GM13976 (cell line): ENCODE measurements around the gene MYOF.
"Not testable (repeated sequence)": the region's sequence is repeated elsewhere in the genome, so short reads cannot be mapped to it uniquely, and the experiment has no call there.

Experiments used
- DNase-seq: peaks from one replicate; pipeline ENCODE4 v3.0.0; 2012; ENCODE audit warnings: low spot score
- CTCF ChIP-seq: IDR thresholded peaks from 2 replicates; pipeline ENCODE4 v1.5.1; 2012; ENCODE audit warnings: borderline replicate concordance, mild to moderate bottlenecking; ENCODE audit not compliant: insufficient read depth; ENCODE audit errors: extremely low read depth, missing control alignments, control extremely low read depth
- in situ Hi-C: fragments of 300-500 bp; cut with MboI; formaldehyde crosslinking; loops from one replicate; pipeline ENCODE4 v1.12.0; 2022; ENCODE audit warnings: low sequenced_read_pairs, mixed read lengths, inconsistent platforms; ENCODE audit not compliant: unreplicated experiment

MYOF gene

DNA sequence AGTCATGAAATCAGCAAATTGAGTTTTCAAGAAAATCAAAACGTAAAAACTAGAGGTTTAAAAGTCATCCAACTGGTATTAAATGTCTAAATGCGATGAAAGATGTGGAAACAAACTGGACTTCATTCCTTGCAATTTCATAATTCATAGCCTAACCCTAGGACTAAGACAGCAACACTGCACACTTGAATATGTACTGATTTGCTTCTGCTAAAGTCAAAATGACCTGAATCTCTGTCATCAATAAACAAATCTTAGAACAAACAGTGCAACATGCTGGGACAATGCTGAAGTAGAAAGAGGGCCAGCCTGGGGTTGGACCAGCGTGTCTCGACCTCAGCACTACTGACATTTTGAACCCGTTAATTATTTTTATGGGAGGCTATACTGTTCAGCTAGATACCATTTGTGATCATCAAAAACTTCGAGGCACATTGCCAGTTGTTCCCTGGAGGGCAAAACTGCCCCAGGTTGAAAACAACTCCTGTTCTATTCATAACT lies 47.1 kb downstream of the MYOF start:
- in situ Hi-C loops: no loop called here
- DNase-seq: no peak
- TF ChIP-seq CTCF: no peak

- TF ChIP-seq CTCF: no peak
- in situ Hi-C loops: no loop called here
- no peak for DNase-seq
Measured at GRCh38 chr10:93431361-93431760, 50.8 kb downstream of the MYOF start.

DNA sequence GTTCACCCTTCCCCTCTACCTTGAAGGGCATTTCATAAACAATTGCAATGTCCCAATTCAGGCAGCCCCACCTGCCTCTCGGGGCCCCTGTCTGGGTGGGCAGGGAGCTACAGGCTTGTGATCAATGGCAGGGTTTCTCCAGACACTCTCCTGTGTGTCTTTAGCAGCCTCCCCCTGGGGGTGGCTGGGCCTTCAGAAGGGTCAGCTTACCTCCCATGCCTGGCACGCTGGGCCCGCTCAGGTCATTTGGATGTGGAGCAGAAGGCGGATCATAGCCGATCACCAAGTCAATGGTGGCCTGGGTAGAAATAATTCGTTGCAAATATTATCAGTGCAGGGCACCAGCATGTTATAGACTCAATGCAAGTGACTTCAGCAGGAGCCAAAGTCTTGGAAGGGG lies 56.3 kb downstream of the MYOF start:
- in situ Hi-C loops: no loop called here
- DNase-seq: no peak
- no peak for TF ChIP-seq CTCF

DNA sequence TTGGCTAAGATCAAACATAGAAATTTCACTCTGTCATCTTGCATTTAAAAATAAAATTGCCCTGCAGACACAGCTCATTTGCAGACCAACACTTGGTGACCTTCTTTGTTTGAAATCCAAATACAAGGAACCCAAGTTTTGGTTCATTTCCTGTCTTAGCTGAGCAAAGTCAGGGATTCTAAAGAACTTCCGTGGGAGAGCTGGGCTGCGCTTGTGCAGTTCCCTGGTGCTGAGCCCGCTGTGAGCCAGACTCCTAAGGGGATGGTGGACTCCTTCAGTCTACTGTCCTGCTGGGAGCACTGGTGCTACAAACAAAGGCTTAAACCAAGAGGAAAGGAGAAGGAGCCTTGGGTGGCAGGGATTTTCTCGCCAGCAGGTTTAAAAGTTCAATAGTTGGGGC lies 60.0 kb downstream of the MYOF start:
- no peak for TF ChIP-seq CTCF
- DNase-seq: no peak
- in situ Hi-C loops: no loop called here

DNA sequence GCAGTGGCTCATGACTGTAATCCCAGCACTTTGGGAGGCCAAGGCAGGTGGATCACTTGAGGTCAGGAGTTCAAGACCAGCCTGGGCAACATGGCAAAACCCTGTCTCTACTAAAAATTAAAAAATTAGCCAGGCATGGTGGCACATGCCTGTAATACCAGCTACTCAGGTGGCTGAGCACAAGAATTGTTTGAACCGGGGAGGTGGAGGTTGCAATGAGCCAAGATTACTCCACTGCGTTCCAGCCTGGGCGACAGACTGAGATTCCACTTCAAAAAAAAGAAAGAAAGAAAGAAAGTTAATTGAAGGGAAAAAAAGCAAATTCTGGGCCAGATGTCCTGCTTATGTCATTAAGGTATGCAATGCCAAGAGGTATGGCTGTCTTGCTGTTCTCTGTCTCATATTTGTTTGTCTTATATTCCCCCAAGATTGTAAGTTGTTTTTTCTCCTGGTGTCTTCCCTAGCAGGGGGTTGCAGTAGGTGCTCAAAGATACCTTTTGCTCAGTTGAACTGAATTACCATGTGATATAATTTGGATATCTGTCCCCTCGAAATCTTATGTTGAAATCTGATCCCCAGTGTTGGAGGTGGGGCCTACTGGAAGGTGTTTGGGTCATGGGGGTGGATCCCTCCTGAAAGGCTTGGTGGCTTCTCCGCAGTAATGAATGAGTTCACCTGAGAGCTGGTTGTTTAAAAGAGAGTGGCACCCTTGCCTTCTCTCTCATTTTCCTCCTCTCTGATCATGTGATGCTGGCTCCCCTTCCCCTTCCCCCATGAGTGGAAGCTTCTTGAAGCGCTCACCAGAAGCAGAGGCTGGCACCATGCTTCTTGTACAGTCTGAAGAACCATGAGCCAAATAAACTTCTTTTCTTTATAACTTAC lies 60.9 kb downstream of the MYOF start:
- TF ChIP-seq CTCF: no peak
- in situ Hi-C loops: no loop called here
- no peak for DNase-seq

DNA sequence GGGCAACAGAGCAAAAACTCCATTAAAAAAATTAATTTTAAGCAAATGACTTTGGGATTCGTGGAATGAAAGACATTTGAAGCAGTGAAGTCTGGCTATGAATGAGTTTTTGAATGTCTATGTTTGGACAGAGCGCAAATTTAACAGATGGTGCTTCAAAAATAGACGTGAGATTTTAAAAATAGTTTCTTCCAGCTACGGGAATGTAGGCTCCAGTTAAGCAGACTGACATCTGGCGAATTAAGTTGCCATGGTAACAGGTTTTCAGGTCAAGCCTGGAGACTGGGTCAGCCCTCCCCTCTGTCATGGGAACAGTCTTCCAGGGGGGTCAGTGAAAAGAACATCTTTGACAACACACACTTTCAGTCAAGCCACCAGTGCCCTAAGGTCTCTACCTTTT lies 62.0 kb downstream of the MYOF start:
- in situ Hi-C loops: no loop called here
- no peak for TF ChIP-seq CTCF
- no peak for DNase-seq

GRCh38 chr10:93419016-93419415 lies 63.1 kb downstream of the MYOF start:
- in situ Hi-C loops: not testable (repeated sequence)

More at GRCh38 chr10:93419016-93419415, 63.1 kb downstream of the MYOF start:
- not testable (repeated sequence) for DNase-seq
